H1 (cell line): ENCODE measurements around the gene WEE2. TPM values are rescaled to one million over a fixed set of nuclear protein-coding genes. Genes with fewer than 3 reads are reported as not detected.

Source experiments
- CTCF ChIA-PET: fragments of 300-600 bp; sonication (Branson Sonifier 250); formaldehyde crosslinking; loops from one replicate; lab custom pipeline; 2021; ENCODE audit not compliant: partially characterized antibody; lab: Charles Lee
- POLR2A ChIA-PET: fragments of 300-600 bp; sonication (Branson Sonifier 250); formaldehyde crosslinking; loops from one replicate; lab custom pipeline; 2021; ENCODE audit warnings: inconsistent platforms; ENCODE audit not compliant: partially characterized antibody; lab: Charles Lee
- DNase-seq, 2 experiments: peaks; one replicate each; pipeline versions ENCODE4 v3.0.0 to v3.0.0-alpha.2; 2010 to 2022; ENCODE audit warnings: low spot score in 2 of 2, low read depth in 1 of 2, mixed read lengths in 1 of 2
- FAIRE-seq: peaks from 2 replicates; lab custom pipeline; 2011; peaks lifted over from hg19 to GRCh38; lab: Jason Lieb, UNC
- H2AFZ ChIP-seq: 2 replicates; pipeline ENCODE4 v1.8.1; 2012; ENCODE audit warnings: low read length, inconsistent platforms
- H2AK5ac ChIP-seq: 2 replicates; pipeline ENCODE4 v1.6.1; 2013; ENCODE audit warnings: low read depth, low read length
- H2BK120ac ChIP-seq: replicated peaks from 2 replicates; pipeline ENCODE3; 2013; ENCODE audit warnings: low read depth, low read length, inconsistent platforms
- H2BK12ac ChIP-seq: 2 replicates; pipeline ENCODE4 v1.6.1; 2013; ENCODE audit warnings: low read depth, low read length
- H2BK15ac ChIP-seq: 2 replicates; pipeline ENCODE4 v1.6.1; 2013; ENCODE audit warnings: low read length
- H2BK20ac ChIP-seq: 2 replicates; pipeline ENCODE4 v1.6.1; 2013; ENCODE audit warnings: low read length
- H2BK5ac ChIP-seq: 2 replicates; pipeline ENCODE4 v1.6.1; 2013; ENCODE audit warnings: low read depth, low read length
- H3K14ac ChIP-seq: 2 replicates; pipeline ENCODE4 v1.6.1; 2013; ENCODE audit warnings: inconsistent platforms; ENCODE audit not compliant: insufficient read length
- H3K18ac ChIP-seq: 2 replicates; pipeline ENCODE4 v1.6.1; 2013; ENCODE audit warnings: low read length; ENCODE audit errors: extremely low read depth
- H3K23ac ChIP-seq: 2 replicates; pipeline ENCODE4 v1.6.1; 2013; ENCODE audit warnings: inconsistent platforms; ENCODE audit not compliant: insufficient read length
- H3K23me2 ChIP-seq: 2 replicates; pipeline ENCODE4 v1.6.1; 2013; ENCODE audit warnings: low read depth, low read length
- H3K27ac ChIP-seq: 2 replicates; pipeline ENCODE4 v1.6.1; 2011; ENCODE audit warnings: low read depth, low read length, inconsistent platforms
- H3K27me3 ChIP-seq, 4 experiments: replicated peaks in 1 of 4; 1 replicate in 1 of 4; 2 replicates in 3 of 4; pipeline versions ENCODE4 v1.6.1 to v1.8.1; 2011 to 2013; ENCODE audit warnings: low read length in 3 of 4, mild to moderate bottlenecking in 3 of 4, inconsistent platforms in 2 of 4, mixed read lengths in 2 of 4, moderate library complexity in 1 of 4; ENCODE audit not compliant: control insufficient read depth in 3 of 4, insufficient read depth in 3 of 4; ENCODE audit errors: extremely low read depth in 1 of 4
- H3K36me3 ChIP-seq, 4 experiments: 2 replicates each; pipeline versions ENCODE4 v1.6.1 to v1.8.1; 2011 to 2013; ENCODE audit warnings: mild to moderate bottlenecking in 4 of 4, low read length in 3 of 4, moderate library complexity in 2 of 4, control low read depth in 1 of 4, inconsistent platforms in 1 of 4; ENCODE audit not compliant: insufficient read depth in 4 of 4, control insufficient read depth in 2 of 4
- H3K4ac ChIP-seq: replicated peaks from 2 replicates; pipeline ENCODE3; 2013; ENCODE audit warnings: low read length, low read depth, mixed read lengths, inconsistent platforms; ENCODE audit not compliant: insufficient read length
- H3K4me1 ChIP-seq, 4 experiments: replicated peaks in 1 of 4; 1 replicate in 1 of 4; 2 replicates in 3 of 4; pipeline versions ENCODE4 v1.6.1 to v1.8.1; 2011 to 2013; ENCODE audit warnings: low read length in 3 of 4, inconsistent platforms in 2 of 4, mixed read lengths in 1 of 4; ENCODE audit not compliant: insufficient read depth in 4 of 4, control insufficient read depth in 3 of 4
- H3K4me2 ChIP-seq, 2 experiments: 2 replicates each; pipeline versions ENCODE4 v1.6.1 to v1.8.1; 2011 to 2013; ENCODE audit warnings: low read depth in 2 of 2, low read length in 2 of 2, control low read depth in 1 of 2, inconsistent platforms in 1 of 2, mild to moderate bottlenecking in 1 of 2; ENCODE audit not compliant: insufficient read depth in 1 of 2
- H3K4me3 ChIP-seq, 4 experiments: fragments of 200-600, 300-600 bp in 1 of 4; sonication (generic), shearing (Covaris generic), sonication (Bioruptor Twin) in 1 of 4; 2 replicates each; pipeline versions ENCODE4 v1.5.1 to v1.8.1; 2011 to 2016; ENCODE audit warnings: low read length in 4 of 4, low read depth in 3 of 4, control low read depth in 2 of 4, inconsistent platforms in 2 of 4, mild to moderate bottlenecking in 2 of 4, mixed read lengths in 1 of 4, moderate library complexity in 1 of 4; ENCODE audit not compliant: insufficient read depth in 2 of 4; ENCODE audit errors: extremely low read depth in 1 of 4
- H3K56ac ChIP-seq: replicated peaks from 2 replicates; pipeline ENCODE3; 2013; ENCODE audit warnings: low read depth, mild to moderate bottlenecking, mixed read lengths, low read length, inconsistent platforms; ENCODE audit not compliant: insufficient read length
- H3K79me1 ChIP-seq: 2 replicates; pipeline ENCODE4 v1.6.1; 2013; ENCODE audit warnings: low read depth, low read length, control low read depth
- H3K79me2 ChIP-seq, 2 experiments: 2 replicates each; pipeline versions ENCODE4 v1.6.1 to v1.8.1; 2012 to 2013; ENCODE audit warnings: low read length in 2 of 2, mild to moderate bottlenecking in 2 of 2, inconsistent platforms in 1 of 2; ENCODE audit not compliant: insufficient read depth in 2 of 2, control insufficient read depth in 1 of 2
- H3K9ac ChIP-seq, 4 experiments: replicated peaks in 1 of 4; 1 replicate in 1 of 4; 2 replicates in 3 of 4; pipeline versions ENCODE4 v1.6.1 to v1.8.1; 2011 to 2013; ENCODE audit warnings: low read depth in 3 of 4, low read length in 3 of 4, control low read depth in 2 of 4, mild to moderate bottlenecking in 2 of 4, moderate library complexity in 2 of 4, inconsistent platforms in 1 of 4; ENCODE audit errors: extremely low read depth in 1 of 4
- H3K9me3 ChIP-seq, 2 experiments: 2 replicates each; pipeline versions ENCODE4 v1.6.1 to v1.8.1; 2012 to 2013; ENCODE audit warnings: mild to moderate bottlenecking in 2 of 2, moderate library complexity in 2 of 2, control low read depth in 1 of 2, inconsistent platforms in 1 of 2, low read depth in 1 of 2, low read length in 1 of 2, mixed read lengths in 1 of 2; ENCODE audit not compliant: insufficient read depth in 2 of 2
- H4K20me1 ChIP-seq, 2 experiments: replicated peaks in 1 of 2; 2 replicates each; pipeline versions ENCODE3 to v1.8.1; 2011 to 2013; ENCODE audit warnings: inconsistent platforms in 2 of 2, low read length in 2 of 2, mild to moderate bottlenecking in 1 of 2; ENCODE audit not compliant: insufficient read depth in 2 of 2, control insufficient read depth in 1 of 2
- H4K5ac ChIP-seq: 2 replicates; pipeline ENCODE4 v1.6.1; 2013; ENCODE audit warnings: low read length, low read depth, mixed read lengths, inconsistent platforms; ENCODE audit not compliant: insufficient read length
- H4K8ac ChIP-seq: 2 replicates; pipeline ENCODE4 v1.8.0; 2013; ENCODE audit warnings: mild to moderate bottlenecking, moderate library complexity, low read length, inconsistent platforms; ENCODE audit not compliant: insufficient read depth; ENCODE audit errors: extremely low read depth
- H4K91ac ChIP-seq: replicated peaks from 2 replicates; pipeline ENCODE3; 2013; ENCODE audit warnings: low read length, mixed read lengths, inconsistent platforms; ENCODE audit not compliant: insufficient read length
- CBX8 ChIP-seq: fragments of 300-800, 300-1000 bp; sonication (generic); IDR thresholded peaks from 2 replicates; pipeline ENCODE4 v1.7.1; 2016; ENCODE audit warnings: low read depth, low read length, borderline replicate concordance
- CREB1 ChIP-seq: IDR thresholded peaks from 2 replicates; pipeline ENCODE4 v1.6.1; 2012; ENCODE audit warnings: inconsistent platforms
- EGR1 ChIP-seq: IDR thresholded peaks from 2 replicates; pipeline ENCODE4 v1.6.1; 2011; ENCODE audit warnings: low read depth, low read length, borderline replicate concordance
- EP300 ChIP-seq, 2 experiments: IDR thresholded peaks; 1 replicate in 1 of 2; 2 replicates in 1 of 2; pipeline ENCODE4 v1.6.1; 2011 to 2012; ENCODE audit warnings: low read depth in 2 of 2, low read length in 2 of 2, mild to moderate bottlenecking in 2 of 2, borderline replicate concordance in 1 of 2, inconsistent platforms in 1 of 2, moderate library complexity in 1 of 2
- EZH2 ChIP-seq: fragments of 200-600 bp; sonication (generic); IDR thresholded peaks from 2 replicates; pipeline ENCODE4 v1.7.1; 2012; ENCODE audit warnings: low read depth, mild to moderate bottlenecking, moderate library complexity, low read length, inconsistent platforms; ENCODE audit not compliant: severe bottlenecking
- POLR2A ChIP-seq, 2 experiments: IDR thresholded peaks; 1 replicate in 1 of 2; 2 replicates in 1 of 2; pipeline ENCODE4 v1.6.1; 2011; ENCODE audit warnings: low read depth in 2 of 2, low read length in 2 of 2, mild to moderate bottlenecking in 2 of 2; ENCODE audit errors: control extremely low read depth in 1 of 2
- POLR2AphosphoS5 ChIP-seq: IDR thresholded peaks from 2 replicates; pipeline ENCODE4 v1.6.1; 2011; ENCODE audit warnings: low read depth, low read length
- RFX5 ChIP-seq: IDR thresholded peaks from 2 replicates; pipeline ENCODE4 v1.6.1; 2011; ENCODE audit warnings: low read depth, low read length, improper control_type of control experiment, borderline replicate concordance
- SAP30 ChIP-seq: fragments of 300-600 bp; sonication (generic); IDR thresholded peaks from 2 replicates; pipeline ENCODE4 v1.7.1; 2012; ENCODE audit warnings: low read length, moderate library complexity, mild to moderate bottlenecking, inconsistent platforms; ENCODE audit not compliant: insufficient read depth, insufficient replicate concordance
- SIX5 ChIP-seq: IDR thresholded peaks from 2 replicates; pipeline ENCODE4 v1.6.1; 2011; ENCODE audit warnings: mild to moderate bottlenecking, low read depth, low read length
- SP2 ChIP-seq: IDR thresholded peaks from 2 replicates; pipeline ENCODE4 v1.6.1; 2012; ENCODE audit warnings: mild to moderate bottlenecking, low read length, inconsistent platforms
- SRF ChIP-seq: IDR thresholded peaks from 2 replicates; pipeline ENCODE4 v1.6.1; 2011; ENCODE audit warnings: mild to moderate bottlenecking, low read depth, low read length, moderate library complexity
- SUZ12 ChIP-seq: fragments of 200-600 bp; sonication (generic); IDR thresholded peaks from 2 replicates; pipeline ENCODE4 v1.6.1; 2012; ENCODE audit warnings: mild to moderate bottlenecking, inconsistent platforms, low read length, moderate library complexity, mixed read lengths
- TAF1 ChIP-seq: IDR thresholded peaks from 2 replicates; pipeline ENCODE4 v1.6.1; 2011; ENCODE audit warnings: mild to moderate bottlenecking, low read depth, low read length
- TBP ChIP-seq: IDR thresholded peaks from 2 replicates; pipeline ENCODE4 v1.6.1; 2011; ENCODE audit warnings: low read depth, low read length, improper control_type of control experiment
- WGBS, 2 experiments: shearing (Covaris generic) in 1 of 2; methylation state at CpG; one replicate each; pipeline versions ENCODE4 v1.1.6 to v1.1.7; 2013 to 2015; ENCODE audit warnings: low lambda C conversion rate in 2 of 2, mixed read lengths in 2 of 2, inconsistent platforms in 1 of 2, low coverage in 1 of 2, missing lambda C conversion rate in 1 of 2; ENCODE audit not compliant: insufficient replicate concordance in 2 of 2, insufficient coverage in 1 of 2, insufficient read length in 1 of 2; ENCODE audit errors: extremely low coverage in 1 of 2, missing lambda C conversion rate in 1 of 2; 5-methylcytosine and 5-hydroxymethylcytosine counted together
- polyA plus RNA-seq, 7 experiments: library from polyadenylated mRNA; depleted of rRNA in 3 of 7; stranded (reverse) in 5 of 7; unstranded in 2 of 7; fragments of >200 nt in 5 of 7; fragments of 200-250 nt in 2 of 7; gene quantifications; 1 replicate in 5 of 7; 2 replicates in 1 of 7; 4 replicates in 1 of 7; pipeline versions ENCODE4 v1.2.1 to v1.2.3, GENCODE V29; 2011 to 2013; ENCODE audit warnings: missing spikeins in 2 of 7, mixed read lengths in 2 of 7
- total RNA-seq: library from RNA; stranded (reverse); fragmentation: NEBNext Ultra II Directional; extraction: Animal tissue kit (Norgen Biotek cat#: 25700); gene quantifications from 2 replicates; pipeline ENCODE4 v1.2.1, GENCODE V29; 2021

WEE2 gene
- total and polyA plus RNA-seq, 2 of the 8 experiments (the other 6 are each of a cell fraction or from before 2014, with no cell fraction given), result 0.02 TPM; not detected in 1

- no peak overlapping the region for H3K4me2 ChIP-seq
- no peaks in the 10 kb centered on the region for H3K79me2 ChIP-seq
- H3K23me2 ChIP-seq, result no peaks in the 10 kb centered on the region; the same call in 1 of the 2 replicates
- no peak overlapping the region for H2AFZ ChIP-seq
- H4K8ac ChIP-seq, result no peak overlapping the region
- H2BK5ac ChIP-seq, result no peak overlapping the region
- no peak overlapping the region for H3K18ac ChIP-seq
- H3K23ac ChIP-seq, result no peak overlapping the region
- POLR2A ChIA-PET, result interaction anchor here (0.9 to 1.0 kb wide), 3 partner anchors 9 to 33 kb away, joined by 3 read pairs; no protein-coding TSS in a partner anchor
- no peak for FAIRE-seq
- H2BK12ac ChIP-seq, result no peak overlapping the region; the same call in 1 of the 2 replicates
- H3K14ac ChIP-seq, result no peak overlapping the region
- H3K36me3 ChIP-seq, result no peaks in the 10 kb centered on the region
- H2BK20ac ChIP-seq, result no peak overlapping the region
- H4K91ac ChIP-seq, result no peak overlapping the region
- no peaks in the 10 kb centered on the region for H4K20me1 ChIP-seq
- CTCF ChIA-PET, result interaction anchor here (1.1 to 3.7 kb wide), 8 partner anchors 10 to 593 kb away, joined by 3 to 15 read pairs (median 4); partner anchors contain the start of gene SSBP1
- H3K4me1 ChIP-seq, result peaks cover 0 to 8% (median 0%) of the 10 kb centered on the region in 4 experiments; a peak in 1 of 7 replicates
- no peak overlapping the region for H2AK5ac ChIP-seq
- no peak overlapping the region for H3K4me3 ChIP-seq
- H3K9me3 ChIP-seq, result no peaks in the 10 kb centered on the region
- no peak for DNase-seq
- H2BK15ac ChIP-seq, result 0 out of 2 replicates have a peak overlapping the region, but pooled peaks have one; percentile 54
- no peak overlapping the region for H3K4ac ChIP-seq
- no peak overlapping the region for H3K27ac ChIP-seq
- H3K9ac ChIP-seq, result no peak overlapping the region
- H3K56ac ChIP-seq, result no peak overlapping the region
- no peaks in the 10 kb centered on the region for H3K27me3 ChIP-seq
- 85% methylated on average over 4 of the region's 4 CpGs; no CpG with 5 or more reads in 1 of the 2 experiments for WGBS, 2 experiments
- H4K5ac ChIP-seq, result no peak overlapping the region
- no peak overlapping the region for H2BK120ac ChIP-seq
- no peaks in the 10 kb centered on the region for H3K79me1 ChIP-seq
- TF ChIP-seq EGR1 (no peak), SIX5 (no peak), POLR2A (IDR thresholded peaks at IDR 0.05; ENCODE audit: control extremely low read depth in 1 of 2, low read depth in 2 of 2, low read length in 2 of 2) (no peak), TAF1 (no peak), POLR2AphosphoS5 (no peak), SP2 (no peak), EP300 (IDR thresholded peaks at IDR 0.05; ENCODE audit: borderline replicate concordance in 1 of 2, low read depth in 2 of 2, low read length in 2 of 2) (no peak), CREB1 (no peak), SAP30 (no peak), SRF (no peak), SUZ12 (no peak), TBP (no peak), CBX8 (no peak), RFX5 (no peak), EZH2 (no peak)
Measured at GRCh38 chr7:141709749-141710148, 1.6 kb downstream of the WEE2 start.
